CD4-positive, alpha-beta T cell treated with Interleukin-17A for 1 hour (primary cell): ENCODE data around the gene RBL2.
A peak's percentile ranks its signal among the peaks of the same experiment; 100 is the strongest.
"Not testable (repeated sequence)": the region's sequence is repeated elsewhere in the genome, so short reads cannot be mapped to it uniquely, and the experiment has no call there.

Experiments
- DNase-seq: peaks from one replicate; pipeline ENCODE4 v3.0.0-alpha.2; 2020

RBL2 gene

DNA sequence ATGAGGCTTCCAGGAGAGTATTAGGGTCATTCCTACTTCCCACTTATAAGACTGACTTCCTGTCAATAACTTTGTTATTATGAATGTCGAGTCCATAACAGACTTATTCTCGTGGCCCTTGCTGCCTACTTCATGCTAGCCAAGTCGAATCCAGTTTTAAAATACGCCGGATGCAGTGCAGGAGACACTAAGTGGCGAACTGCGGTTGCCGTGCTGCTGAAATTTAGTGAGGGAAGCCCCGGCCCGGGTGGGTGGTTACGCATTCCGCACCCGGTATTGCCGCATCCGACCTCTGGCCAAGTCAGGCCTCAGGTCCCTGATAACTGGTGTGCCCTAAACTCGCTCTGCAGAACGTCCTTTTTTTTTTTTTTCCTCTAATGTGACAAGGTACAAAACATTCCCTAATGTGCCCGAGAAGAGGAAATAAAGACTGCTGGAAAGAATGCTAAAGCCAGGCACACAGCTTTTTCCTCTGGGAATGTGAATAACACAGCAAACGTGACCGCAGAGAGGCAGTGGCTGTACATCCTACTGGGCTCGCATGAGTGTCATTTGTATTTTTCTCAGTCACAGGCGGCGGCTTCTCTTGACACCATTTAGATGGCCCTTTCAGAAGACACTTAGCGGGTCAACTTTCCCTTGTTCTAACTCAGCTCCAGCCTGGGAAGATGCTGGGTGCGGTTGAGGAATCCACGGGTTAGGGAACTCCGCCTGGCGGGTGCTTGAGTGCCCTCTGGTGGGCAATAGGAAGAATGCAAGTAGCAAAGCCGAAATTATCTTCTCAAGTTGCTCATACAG is 75.8 kb downstream of the RBL2 start:
- peak; percentile 67 for DNase-seq

DNA sequence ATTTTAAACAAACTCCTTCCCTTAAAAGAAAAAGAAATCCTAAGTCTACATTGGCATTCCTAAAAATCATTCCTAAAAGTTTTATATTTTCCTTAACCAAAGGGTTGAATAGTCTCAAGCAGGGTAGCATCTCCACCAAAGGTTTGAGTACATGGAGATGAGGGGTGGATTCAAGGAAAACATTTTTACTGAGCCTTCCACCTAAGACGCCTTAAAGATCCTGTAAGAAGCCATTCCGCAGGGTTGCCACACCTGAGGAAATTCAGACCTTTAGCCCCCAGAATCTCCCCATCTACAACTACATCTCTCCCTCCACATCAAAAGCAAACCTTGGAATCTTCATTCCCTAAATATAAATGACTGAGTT is 76.4 kb downstream of the RBL2 start:
- no peak for DNase-seq

DNA sequence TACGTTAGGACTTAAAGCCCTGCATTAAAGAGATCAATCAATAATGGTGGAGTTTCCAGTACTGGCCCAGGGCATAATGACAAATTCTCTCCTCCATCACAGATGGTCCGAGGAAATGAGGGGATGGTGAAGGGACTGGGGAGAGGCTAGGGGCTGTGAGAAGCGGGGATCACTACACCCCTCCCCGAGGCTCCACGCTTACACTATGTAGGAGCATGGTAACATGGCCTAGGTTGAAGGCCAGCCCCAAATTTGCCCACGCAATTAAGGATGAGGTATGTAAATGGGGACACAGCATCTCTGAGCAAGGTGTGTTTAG is 76.8 kb downstream of the RBL2 start:
- DNase-seq, result no peak

DNA sequence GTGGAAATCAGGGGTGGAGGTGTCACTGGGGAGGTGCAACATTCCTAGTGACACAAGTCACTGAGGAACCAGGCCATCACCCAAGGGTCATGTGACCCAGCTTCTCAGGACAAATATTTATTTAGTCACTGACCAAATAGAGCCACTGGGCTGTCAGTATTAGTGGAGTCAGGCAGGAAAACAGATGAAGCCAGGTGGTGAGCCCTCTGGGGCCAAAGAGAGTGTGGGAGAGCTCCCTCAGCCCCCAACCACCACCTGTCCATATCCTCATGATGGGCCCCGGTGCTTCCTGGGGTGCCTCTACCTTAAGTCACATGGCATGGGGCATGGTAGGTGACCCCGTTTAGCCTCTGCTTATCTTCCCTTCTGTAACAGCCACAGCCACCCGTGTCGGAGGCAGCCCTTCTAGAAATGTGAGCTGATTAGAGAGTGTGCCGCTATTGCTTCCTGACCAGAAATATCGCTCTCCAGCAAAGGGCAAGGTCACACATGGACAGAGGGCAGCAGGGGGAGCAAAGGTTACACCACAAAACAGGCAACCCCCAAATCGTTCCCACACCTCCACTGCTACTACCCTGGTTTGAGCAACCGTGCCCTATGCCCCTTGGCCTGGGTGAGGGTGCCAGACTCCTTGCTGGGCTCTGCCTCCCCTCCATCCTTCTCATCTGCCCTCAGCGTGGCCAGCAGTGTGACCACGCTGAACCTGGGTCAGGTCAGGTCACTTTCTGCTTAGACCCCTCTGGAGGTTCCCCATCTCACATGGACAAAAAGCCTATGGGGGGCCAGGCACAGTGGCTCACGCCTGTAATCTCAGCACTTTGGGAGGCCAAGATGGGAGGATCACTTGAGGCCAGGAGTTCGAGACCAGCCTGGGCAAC is 77.4 kb downstream of the RBL2 start:
- no peak for DNase-seq

DNA sequence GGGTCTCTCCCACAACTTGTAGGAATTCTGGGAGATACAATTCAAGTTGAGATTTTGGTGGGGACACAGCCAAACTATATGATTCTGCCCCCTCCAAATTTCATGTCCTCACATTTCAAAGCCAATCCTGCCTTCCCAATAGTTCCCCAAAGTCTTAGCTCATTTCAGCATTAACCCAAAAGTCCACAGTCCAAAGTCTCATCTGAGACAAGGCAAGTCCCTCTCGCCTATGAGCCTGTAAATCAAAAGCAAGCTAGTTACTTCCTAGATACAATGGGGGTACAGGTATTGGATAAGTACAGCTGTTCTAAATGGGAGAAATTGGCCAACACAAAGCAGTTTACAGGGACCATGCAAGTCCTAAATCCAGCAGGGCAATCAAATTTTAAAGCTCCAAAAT is 78.5 kb downstream of the RBL2 start:
- not testable (repeated sequence) for DNase-seq

DNA sequence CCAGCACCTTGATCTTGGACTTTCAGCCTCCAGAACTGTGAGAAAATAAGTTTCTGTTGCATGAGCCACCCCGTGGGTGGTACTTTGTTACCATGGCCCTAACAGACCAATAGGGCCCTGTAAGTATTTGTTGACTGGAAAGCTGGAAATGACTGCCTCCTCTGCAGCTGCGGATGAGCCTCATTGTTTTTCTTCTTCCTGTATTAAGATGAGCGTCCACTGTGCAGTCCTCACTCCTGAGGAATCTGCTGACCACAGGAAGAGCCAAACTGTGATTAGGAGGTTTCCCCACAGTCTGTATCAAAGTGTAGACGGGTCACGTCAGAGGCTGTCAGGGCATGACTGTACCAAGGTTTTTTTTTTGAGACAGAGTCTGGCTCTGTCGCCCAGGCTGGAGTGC is 81.0 kb downstream of the RBL2 start:
- DNase-seq, result no peak

DNA sequence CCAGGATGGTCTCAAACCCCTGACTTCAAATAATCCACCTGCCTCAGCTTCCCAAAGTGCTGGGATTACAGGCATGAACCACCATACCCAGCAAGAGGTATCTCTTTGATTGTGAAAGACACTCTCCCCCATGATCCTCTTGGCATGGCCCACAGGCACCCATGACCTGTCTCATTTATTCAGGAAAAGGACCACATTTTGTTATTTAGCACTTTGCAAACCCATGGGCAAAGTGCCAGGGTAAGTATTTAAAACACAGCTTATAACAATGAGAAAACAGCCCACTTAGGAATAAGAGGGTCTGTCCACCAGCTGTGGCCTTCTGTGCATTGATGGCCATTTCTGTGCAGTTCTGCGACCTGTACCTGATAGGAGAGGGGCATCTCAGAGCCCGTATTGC is 81.5 kb downstream of the RBL2 start:
- DNase-seq, result no peak

DNA sequence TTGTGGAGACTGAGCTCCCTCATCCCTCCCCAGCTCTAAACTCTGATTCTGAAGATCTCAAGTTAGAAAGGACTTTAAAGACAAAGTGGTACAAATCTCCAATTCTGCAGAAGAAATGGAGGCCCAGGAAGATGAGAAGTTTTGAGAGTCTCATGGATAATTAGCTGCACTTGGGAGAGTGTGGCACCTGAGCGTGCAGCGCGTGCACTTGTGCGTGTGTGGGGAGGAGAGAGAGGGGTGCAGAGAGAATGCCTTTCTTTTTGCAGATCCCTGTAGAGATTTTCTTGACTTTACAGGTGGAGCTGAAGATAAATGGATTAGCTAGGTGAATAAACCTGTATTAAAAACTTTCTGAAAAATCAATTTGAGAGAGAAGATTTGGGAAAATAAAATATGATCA is 83.6 kb downstream of the RBL2 start:
- DNase-seq, result no peak

DNA sequence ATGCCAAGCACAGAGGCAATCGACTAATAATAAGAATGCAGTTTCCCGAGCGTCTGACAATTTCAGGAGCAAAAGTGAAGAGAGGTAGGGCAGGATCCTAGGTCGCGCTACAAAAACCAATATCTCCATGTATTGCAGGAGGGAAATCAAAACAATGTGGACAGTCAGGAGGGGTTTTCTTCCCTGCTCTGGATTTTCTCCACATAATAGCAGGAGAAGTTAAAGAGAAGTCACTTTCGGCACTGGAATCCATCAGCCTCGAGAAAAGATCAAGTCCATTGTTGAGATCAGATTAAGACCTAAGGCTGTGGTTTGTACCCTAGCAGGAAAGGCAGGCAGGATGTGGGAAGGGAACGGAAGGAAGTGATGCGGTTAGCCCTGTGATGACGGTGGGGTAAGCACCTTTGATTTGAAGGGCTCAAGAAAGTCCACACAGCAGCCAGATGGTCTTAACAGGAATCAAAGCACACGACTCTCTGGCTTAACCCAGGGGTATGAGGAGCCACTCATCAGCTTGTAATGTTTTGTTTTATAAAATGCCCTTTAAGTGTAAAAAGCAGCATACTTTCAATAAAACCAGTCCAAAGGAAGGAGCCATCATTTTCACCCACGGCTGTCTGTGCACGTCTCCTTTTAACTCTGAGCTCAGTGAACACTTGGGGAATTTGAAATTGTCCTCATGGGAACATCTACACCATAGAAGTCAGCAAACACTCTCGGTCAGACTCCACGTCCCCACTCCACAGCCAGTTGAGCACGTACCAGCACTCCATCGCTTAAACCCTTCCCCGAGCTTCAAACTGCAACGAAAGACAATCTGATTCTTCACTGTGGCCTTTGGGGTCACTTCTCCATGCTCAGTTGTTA is 84.5 kb downstream of the RBL2 start:
- peak; percentile 89 for DNase-seq

DNA sequence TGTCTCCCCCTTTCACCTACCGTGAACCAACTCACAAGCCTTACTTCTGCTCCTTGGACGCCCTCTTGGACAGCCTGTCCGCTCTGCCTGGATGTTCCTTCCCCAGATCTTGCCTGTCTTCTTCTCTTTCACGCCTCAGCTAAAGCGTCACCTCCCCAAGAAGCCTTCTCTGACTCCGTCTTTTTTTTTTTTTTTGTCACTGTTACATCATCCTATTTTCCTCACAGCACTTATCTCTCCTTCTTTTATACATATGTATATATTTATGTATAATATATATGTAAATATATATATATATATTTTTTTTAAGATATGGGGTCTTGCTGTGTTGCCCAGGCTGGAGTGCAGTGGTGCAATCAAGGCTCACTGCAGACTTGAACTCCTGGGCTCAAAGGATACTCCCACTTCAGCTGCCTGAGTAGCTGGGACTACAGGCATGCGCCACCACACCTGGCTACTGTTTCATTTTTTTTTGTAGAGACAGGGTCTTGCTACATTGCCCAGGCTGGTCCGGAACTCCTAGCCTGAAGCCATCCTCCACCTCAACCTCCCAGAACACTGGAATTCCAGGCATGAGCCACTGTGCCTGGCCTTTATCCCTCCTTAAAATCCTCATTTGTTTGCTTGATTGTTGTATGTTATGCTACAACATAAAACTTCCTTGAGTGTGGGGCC is 85.3 kb downstream of the RBL2 start:
- DNase-seq, result peak; percentile 34

DNA sequence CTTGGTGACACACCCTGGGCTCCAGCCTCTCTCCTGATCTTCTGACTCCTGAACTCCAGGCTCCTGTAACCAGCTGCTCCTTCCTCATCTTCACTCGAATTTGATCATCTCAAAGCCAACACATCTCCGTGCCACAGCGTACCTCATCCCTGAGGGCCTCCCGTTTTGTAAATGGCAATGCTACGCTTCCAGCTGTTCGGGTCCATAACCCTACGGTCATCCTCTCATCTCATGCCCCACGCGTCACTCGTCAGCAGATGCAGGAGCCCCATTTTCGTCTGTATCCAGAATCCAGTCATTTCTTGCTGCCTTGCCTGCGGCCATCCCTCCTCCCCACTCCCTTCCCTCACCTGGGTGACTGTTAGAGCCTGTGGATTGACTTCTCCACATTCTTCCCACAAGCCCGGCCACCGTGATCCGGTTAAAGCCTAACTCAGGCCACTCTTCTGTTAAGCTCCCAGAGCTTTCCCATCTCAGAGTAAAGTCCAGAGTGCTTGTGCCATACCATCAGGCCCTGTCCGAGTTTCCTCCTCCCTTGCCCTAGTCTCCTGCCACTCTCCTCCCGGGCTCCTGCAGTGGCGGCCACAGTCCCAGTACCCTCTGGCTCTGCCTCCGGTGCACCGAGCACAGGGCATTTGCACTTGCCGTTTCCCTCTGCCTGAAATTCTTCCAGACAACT is 89.0 kb downstream of the RBL2 start:
- no peak for DNase-seq

DNA sequence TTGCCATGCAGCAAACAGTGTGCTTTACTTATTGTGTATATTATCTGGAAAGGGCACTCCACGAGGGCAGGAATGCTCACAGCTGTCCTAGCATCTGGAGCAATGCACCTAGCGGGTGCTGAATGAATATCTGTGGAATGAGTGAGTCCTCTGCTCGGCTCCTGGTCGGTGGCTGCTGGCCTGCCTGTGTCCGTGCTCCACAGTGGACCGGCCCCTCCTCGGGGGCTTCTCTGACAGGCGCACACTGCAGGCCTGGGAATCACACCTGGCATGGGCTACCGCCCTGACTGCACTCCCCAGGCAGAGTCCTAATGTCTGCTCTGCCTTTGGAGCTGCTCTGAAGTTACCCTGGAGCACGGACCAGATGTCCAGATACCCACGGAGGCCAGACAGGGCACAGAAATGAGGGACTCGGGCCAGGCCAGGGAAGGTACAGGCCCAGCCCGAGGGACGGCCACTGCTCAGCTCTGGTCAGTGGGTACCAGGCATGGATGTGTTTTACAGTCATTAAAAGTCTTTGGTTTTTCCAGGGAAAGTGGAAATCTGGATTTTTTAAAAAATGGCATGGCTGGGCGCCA is 89.8 kb downstream of the RBL2 start:
- DNase-seq, result no peak

DNA sequence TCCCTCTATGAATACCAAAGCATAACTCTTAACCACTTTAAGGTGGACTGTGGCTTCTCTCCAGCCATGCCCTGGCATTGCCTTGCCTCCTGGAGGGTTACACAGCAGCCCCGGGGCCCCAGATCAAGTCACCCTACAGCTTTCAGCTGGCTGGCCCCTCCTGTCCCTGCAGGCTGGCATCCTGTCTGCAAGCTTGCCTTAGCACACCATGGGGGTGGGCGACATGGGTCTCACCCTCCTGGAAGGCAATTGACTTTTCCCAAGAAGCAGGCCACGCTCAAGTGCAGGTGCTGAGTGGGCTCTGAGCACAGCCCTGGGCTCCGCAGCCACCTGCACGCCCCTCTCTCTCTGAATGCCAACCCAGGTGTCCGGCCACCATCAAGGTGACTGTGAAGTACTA is 94.5 kb downstream of the RBL2 start:
- no peak for DNase-seq

DNA sequence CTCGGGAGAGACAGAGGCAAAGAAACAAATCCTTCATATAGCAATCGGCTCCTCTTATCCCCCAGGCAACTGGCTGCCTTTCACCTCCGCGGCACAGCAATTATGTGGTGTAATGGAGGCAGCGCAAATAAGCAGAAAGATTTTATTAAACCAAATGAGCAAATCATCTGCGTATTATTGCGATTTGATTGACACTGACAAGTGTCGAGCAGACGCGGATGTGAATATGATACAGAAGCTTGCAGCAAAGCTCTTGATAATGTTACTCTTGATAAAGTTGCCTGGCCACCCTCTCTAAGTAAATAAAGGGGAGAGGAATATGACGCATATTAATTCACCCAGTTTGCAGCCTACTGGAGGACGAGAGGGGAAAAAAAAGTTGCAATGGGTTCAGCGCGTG is 95.2 kb downstream of the RBL2 start:
- no peak for DNase-seq

DNA sequence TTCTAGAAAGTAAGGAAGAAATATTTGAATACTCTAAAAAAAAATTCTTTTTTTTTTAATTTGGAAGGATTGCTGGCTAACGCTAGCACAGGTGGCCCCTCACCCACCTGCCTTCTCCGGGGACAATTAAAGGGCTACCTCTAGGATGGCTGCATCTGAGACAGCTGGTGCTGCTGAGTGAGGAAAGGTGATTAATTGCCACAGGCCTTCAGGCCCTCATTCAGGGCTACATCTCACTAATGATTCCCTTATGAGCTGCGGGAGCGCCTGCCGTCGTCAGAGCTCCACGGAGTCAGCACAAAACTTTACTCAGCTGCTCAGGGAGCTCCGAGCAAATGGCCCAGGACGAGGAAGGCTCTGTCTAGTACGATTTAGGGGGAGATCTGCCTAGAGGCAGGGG is 95.8 kb downstream of the RBL2 start:
- DNase-seq, result no peak

DNA sequence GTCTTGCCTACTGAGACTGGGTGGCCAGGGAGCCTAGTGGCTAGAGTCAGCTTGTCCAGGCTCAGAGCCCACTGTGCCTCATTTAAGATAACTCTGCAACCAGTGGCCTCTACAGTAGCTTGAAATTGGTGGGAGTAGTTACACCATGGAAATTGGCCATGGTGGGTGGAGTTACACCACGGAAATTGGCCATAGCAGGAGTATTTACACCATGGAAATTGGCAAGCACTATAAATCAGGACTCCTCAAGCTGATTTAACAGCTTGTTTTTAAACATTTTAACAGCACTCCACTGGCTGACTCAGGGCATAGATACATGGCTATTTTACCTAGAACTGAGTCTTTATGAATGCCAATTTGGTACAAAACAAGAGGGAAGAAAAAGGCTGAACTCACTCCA is 96.5 kb downstream of the RBL2 start:
- DNase-seq, result no peak

DNA sequence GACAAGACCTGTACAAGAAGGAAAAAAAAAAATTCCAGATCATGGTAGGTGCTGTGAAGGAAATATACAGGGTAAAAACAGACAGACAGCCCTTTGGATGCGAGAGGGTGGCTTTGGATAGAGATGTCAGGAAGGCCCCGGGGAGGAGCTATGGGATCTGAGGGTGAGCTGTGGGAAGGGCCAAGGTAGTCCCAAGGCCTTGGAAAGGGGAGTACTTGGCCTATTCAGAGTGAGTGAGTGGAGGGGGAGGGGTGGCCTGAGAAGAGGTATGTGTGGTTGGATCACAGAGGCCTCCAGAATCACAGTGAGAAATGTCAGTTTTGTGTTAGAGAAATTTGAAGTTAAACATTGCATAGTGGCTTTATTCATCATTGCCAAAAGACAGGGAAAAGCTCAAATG is 99.9 kb downstream of the RBL2 start:
- DNase-seq, result no peak

DNA sequence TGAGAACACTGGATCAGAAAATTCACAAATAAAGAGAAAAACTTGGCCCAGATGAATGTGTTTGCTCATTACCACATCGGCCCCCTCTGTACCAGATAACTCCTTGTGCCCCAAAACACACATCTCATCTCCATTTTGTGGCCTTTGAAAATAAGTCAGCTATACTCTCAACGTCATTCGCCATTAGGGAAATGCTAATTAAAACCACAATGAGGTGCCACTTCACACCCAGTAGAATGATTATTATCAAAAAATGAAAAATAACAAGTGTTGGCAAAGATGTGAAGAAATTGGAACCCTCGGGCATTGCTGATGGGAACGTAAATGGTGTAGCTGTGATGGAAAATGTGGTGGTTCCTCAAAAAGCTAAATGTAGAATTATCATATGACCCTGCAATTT is 103.4 kb downstream of the RBL2 start:
- DNase-seq, result peak; percentile 24

DNA sequence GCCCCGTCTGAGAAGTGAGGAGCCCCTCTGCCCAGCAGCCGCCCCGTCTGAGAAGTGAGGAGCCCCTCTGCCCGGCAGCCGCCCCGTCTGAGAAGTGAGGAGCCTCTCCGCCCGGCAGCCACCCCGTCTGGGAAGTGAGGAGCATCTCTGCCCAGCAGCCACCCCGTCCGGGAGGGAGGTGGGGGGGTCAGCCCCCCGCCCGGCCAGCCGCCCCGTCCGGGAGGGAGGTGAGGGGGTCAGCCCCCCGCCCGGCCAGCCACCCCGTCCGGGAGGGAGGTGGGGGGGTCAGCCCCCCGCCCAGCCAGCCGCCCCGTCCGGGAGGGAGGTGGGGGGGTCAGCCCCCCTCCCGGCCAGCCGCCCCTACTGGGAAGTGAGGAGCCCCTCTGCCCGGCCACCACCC is 105.1 kb downstream of the RBL2 start:
- DNase-seq, result not testable (repeated sequence)

DNA sequence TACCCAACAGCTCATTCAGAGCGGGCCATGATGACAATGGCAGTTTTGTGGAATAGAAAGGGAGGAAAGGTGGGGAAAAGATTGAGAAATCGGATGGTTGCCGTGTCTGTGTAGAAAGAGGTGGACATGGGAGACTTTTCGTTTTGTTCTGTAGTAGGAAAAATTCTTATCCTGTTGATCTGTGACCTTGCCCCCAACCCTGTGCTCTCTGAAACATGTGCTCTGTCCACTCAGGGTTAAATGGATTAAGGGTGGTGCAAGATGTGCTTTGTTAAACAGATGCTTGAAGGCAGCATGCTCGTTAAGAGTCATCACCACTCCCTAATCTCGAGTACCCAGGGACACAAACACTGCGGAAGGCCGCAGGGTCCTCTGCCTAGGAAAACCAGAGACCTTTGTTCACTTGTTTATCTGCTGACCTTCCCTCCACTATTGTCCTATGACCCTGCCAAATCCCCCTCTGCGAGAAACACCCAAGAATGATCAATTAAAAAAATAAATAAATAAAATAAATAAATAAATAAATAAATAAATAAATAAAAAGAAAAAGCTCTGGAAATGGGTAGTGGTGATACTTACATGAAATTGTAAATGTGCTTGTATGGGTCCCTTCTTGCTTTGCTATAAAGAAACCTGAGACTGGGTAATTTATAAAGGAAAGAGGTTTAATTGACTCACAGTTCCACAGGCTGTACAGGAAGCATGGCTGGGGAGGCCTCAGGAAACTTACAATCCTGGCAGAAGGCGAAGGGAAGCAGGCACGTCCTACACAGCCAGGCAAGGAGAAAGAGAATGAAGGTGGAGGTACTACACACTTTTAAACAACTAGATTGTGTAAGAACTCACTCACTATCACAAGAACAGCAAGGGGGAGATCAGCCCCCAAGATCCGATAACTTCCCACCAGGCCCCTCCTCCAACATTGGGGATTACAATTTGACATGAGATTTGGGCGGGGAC is 105.8 kb downstream of the RBL2 start:
- DNase-seq, result not testable (repeated sequence)
